IgD-negative memory B cell (primary cell): Measurements from ENCODE around the gene KCNMB2. TPM values are rescaled to one million over a fixed set of nuclear protein-coding genes. Genes with fewer than 3 reads are reported as not detected.

Experiments used
- H3K27ac Mint-ChIP-seq, 3 donors: one replicate each; pipeline ENCODE4 v1.8.0; 2020 to 2022; ENCODE audit warnings: mild to moderate bottlenecking in 3 of 3, mixed read lengths in 3 of 3, moderate library complexity in 1 of 3
- H3K27me3 Mint-ChIP-seq: one replicate; pipeline ENCODE4 v1.8.0; 2021; ENCODE audit warnings: mixed read lengths
- H3K36me3 Mint-ChIP-seq: one replicate; pipeline ENCODE4 v1.8.0; 2020; ENCODE audit warnings: mild to moderate bottlenecking, mixed read lengths
- H3K4me1 Mint-ChIP-seq, 3 donors: one replicate each; pipeline ENCODE4 v1.8.0; 2020 to 2022; ENCODE audit warnings: mixed read lengths in 3 of 3, mild to moderate bottlenecking in 1 of 3
- H3K4me3 Mint-ChIP-seq, 4 donors: one replicate each; pipeline ENCODE4 v1.8.0; 2020 to 2022; ENCODE audit warnings: mild to moderate bottlenecking in 4 of 4, mixed read lengths in 4 of 4, moderate library complexity in 3 of 4
- H3K9me3 Mint-ChIP-seq, 3 donors: one replicate each; pipeline ENCODE4 v1.8.0; 2020 to 2021; ENCODE audit warnings: mixed read lengths in 3 of 3, mild to moderate bottlenecking in 1 of 3
- polyA plus RNA-seq: library from polyadenylated mRNA; unstranded; fragments of 300-500 nt; fragmentation: Illumina TruSeq; gene quantifications from one replicate; pipeline ENCODE4 v1.2.3, GENCODE V29; 2021

Gene KCNMB2
- polyA plus RNA-seq, 1 donor from 2014 or later = not detected

DNA sequence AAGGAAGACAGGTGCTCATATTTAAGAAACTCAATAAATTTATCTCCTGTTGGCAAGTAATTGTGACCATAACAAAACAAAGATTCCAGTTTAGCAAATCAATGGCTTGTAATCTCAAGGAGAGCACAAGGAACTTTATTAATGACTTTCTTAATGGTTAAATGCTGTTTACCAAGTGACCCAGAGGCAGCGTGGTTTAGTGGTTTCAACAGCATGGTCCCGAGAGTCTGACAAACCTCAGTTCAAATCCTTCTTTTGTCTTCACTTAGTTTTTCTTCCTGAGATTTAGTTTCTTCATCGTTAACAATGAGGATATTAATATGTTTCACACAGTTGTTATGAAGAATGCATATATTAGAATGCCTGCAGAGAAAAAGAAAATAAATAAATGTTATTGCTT lies 212.6 kb downstream of the KCNMB2 start:
- Mint-ChIP-seq H3K4me1 (peaks cover 0 to 3% (median 0%) of the 10 kb centered on the region in 3 donors), H3K9me3 (peaks cover 0 to 9% (median 0%) of the 10 kb centered on the region in 3 donors), H3K27ac (no peak overlapping the region), H3K4me3 (no peak overlapping the region), H3K27me3 (no peaks in the 10 kb centered on the region), H3K36me3 (no peaks in the 10 kb centered on the region)

DNA sequence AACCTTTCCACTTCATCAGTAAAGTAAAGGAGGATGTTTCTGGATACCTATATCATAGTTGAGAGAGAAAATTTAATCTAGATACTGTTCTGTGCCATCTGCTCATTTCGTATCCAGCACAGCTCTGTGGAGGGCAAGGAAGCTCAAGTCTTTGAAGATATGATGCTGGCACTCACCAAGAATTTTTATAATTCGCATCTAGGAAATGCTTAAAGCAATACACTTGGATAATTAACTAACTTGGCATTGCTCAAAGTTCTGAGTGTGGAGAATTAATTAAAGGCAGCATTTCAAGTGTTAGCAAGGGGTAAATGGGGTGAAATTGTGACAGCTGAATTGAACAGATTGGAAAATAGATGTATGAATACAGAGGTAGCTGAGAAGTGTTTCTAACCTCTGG lies 213.2 kb downstream of the KCNMB2 start:
- Mint-ChIP-seq H3K4me1 (peaks cover 0 to 3% (median 0%) of the 10 kb centered on the region in 3 donors), H3K4me3 (no peak overlapping the region)

DNA sequence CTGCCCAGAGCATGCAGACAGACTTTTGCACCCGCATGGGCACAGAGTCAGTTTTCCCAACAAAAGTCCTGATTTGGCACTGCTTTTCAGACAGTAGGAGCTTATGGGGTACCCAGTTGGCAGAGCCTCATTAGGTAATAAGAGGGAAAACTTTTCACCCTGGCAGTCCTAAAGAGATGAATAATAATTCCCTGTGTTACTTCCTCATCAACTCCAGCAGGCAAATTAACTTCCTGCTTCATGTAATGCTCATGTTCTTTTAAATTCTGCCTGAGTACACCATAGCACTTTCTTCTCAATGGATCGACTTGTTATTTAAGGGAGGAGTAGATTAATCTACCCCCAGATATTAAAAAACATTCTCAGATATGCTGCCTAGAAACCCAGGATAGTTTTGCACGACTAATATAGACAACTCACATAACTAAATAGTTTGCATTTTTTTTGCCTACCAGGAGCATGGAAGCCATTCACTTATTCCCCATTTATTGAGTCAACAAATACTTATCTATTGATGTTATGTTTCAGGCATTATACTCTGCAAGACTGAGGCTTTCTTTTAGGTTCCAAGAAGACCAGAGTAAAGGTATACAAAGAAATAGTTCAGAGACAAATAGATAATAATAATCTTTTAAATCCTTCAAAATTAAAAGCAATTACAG lies 214.5 kb downstream of the KCNMB2 start:
- no peak overlapping the region for H3K27ac Mint-ChIP-seq
- H3K9me3 Mint-ChIP-seq = peaks cover 0 to 10% (median 4%) of the 10 kb centered on the region in 3 donors
- no peaks in the 10 kb centered on the region for H3K36me3 Mint-ChIP-seq
- peaks cover 3% of the 10 kb centered on the region for H3K27me3 Mint-ChIP-seq
- peaks cover 0 to 3% (median 0%) of the 10 kb centered on the region in 3 donors for H3K4me1 Mint-ChIP-seq
- H3K4me3 Mint-ChIP-seq = no peak overlapping the region

More for the DNA sequence above, 213.2 kb downstream of the KCNMB2 start:
- H3K36me3 Mint-ChIP-seq = no peaks in the 10 kb centered on the region
- H3K27ac Mint-ChIP-seq = no peak overlapping the region
- peaks cover 0 to 10% (median 4%) of the 10 kb centered on the region in 3 donors for H3K9me3 Mint-ChIP-seq
- peaks cover 3% of the 10 kb centered on the region for H3K27me3 Mint-ChIP-seq

DNA sequence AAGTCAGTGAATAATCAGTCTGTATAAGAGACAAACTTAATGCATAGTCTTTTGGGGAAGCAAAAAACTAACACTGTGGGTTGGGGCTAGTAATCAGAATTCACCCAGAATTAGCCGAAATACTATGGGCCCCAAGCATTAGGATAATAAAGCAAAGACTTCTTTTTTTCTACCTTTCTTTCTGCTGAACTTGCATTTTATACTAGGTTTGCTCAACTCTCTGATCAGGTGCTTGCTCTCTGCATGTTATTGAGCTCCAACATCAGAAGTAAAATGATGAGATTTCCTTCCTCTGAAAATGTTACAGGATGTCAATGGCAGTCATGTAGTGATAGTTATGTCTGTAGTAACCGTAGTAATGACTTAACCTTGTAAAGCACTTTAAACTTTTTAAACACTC lies 216.6 kb downstream of the KCNMB2 start:
- Mint-ChIP-seq H3K4me1 (peaks cover 0 to 3% (median 0%) of the 10 kb centered on the region in 3 donors), H3K27me3 (peaks cover 3% of the 10 kb centered on the region), H3K27ac (no peak overlapping the region), H3K36me3 (no peaks in the 10 kb centered on the region), H3K4me3 (no peak overlapping the region), H3K9me3 (peaks cover 0 to 4% (median 4%) of the 10 kb centered on the region in 3 donors)

DNA sequence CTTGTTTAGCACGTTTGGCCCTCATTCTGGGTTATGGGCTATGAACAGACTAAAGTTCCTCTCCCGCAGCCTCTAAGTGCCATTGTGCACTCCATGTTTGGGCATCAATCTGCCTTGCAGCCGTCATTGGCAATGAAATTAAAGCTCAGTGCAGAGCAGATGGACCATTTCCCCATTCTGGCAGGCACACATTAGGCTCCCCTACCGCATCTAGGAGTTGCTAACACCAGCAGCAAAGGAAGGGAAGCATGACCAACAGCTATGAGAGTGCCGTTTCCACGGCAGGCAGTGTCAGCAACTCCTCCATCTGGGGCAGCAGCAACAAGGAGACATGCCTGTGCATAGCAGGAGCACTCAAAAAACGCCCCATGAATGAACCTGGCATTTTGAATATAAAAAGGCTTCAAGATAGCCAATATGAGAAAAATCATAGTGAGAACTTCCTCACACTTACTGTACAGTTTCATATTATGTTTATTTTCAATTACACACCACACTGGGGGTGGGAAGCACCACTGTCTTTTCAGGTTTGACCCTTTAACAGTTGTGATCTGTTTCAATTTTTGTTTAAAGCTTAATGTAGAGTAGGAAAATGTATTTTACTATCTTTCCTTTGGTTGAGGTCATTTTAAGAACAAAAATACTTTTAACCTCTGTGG lies 218.7 kb downstream of the KCNMB2 start:
- no peak overlapping the region for H3K4me3 Mint-ChIP-seq
- peaks cover 0 to 4% (median 4%) of the 10 kb centered on the region in 3 donors for H3K9me3 Mint-ChIP-seq
- no peak overlapping the region for H3K27ac Mint-ChIP-seq
- H3K4me1 Mint-ChIP-seq = peaks cover 0 to 3% (median 0%) of the 10 kb centered on the region in 3 donors
- peaks cover 3% of the 10 kb centered on the region for H3K27me3 Mint-ChIP-seq
- H3K36me3 Mint-ChIP-seq = no peaks in the 10 kb centered on the region

DNA sequence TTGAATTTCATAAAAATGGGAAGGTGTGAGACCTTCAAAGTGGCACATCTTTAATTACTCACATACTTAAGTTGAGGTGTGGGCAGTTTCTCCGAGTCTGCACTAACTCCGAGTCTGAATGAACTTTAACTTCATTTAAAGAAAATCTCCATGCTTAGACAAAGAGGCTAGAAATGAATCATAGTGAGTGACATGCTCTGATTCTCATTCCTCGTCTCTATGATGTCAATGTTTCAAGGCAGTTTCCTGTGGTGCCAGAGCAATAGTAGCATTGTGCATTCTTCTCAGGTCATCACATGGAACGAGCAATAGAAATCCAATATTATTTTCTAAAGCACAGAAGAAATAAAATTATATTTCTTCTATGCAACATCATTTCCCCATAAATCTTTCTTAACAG lies 224.8 kb downstream of the KCNMB2 start:
- Mint-ChIP-seq H3K36me3 (no peaks in the 10 kb centered on the region), H3K4me3 (no peak overlapping the region), H3K4me1 (no peaks in the 10 kb centered on the region), H3K27me3 (no peaks in the 10 kb centered on the region), H3K27ac (no peak overlapping the region), H3K9me3 (peaks cover 0 to 3% (median 0%) of the 10 kb centered on the region in 3 donors)

DNA sequence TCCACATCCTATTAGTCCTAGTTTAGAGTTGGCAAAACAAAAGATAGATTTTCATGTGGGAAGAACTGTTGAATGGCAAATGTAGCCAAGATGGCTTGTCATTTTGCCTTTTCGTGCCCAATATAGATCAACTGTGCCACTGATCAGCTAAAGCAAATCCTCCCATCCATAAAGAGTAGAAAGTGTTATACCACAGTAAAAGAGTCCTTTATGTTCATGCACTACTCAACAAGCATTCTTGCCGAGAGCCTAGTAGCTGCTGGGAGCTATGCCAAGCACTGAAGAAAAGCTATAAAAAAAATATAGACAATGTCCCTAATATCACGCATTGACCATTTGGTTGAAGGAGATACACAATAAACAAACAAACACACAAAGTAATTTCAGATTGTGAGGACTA lies 225.2 kb downstream of the KCNMB2 start:
- Mint-ChIP-seq H3K27ac (no peak overlapping the region), H3K4me3 (no peak overlapping the region), H3K27me3 (no peaks in the 10 kb centered on the region), H3K4me1 (no peaks in the 10 kb centered on the region), H3K36me3 (no peaks in the 10 kb centered on the region), H3K9me3 (peaks cover 0 to 3% (median 0%) of the 10 kb centered on the region in 3 donors)

DNA sequence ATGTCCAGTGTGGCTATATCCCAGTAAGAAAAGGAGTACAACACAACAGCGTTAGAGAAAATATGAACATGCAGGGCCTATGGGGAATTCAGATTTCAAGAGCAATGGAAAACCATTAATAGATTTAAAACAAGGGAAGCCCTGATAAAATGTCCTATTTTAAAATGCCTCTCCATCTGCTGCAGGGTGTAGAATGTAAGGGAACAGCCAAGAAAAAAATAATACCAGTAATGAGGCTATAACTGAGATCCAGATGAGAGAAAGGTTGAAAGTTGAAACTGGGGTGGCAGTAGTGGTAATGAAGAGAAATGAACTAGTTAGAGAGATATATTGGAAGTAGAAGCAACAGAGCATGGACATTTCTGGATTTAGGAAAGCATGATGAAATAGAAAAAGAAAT lies 226.1 kb downstream of the KCNMB2 start:
- no peaks in the 10 kb centered on the region for H3K27me3 Mint-ChIP-seq
- no peaks in the 10 kb centered on the region for H3K36me3 Mint-ChIP-seq
- H3K9me3 Mint-ChIP-seq = peaks cover 0 to 3% (median 0%) of the 10 kb centered on the region in 3 donors
- no peaks in the 10 kb centered on the region for H3K4me1 Mint-ChIP-seq
- no peak overlapping the region for H3K27ac Mint-ChIP-seq
- H3K4me3 Mint-ChIP-seq = no peak overlapping the region

DNA sequence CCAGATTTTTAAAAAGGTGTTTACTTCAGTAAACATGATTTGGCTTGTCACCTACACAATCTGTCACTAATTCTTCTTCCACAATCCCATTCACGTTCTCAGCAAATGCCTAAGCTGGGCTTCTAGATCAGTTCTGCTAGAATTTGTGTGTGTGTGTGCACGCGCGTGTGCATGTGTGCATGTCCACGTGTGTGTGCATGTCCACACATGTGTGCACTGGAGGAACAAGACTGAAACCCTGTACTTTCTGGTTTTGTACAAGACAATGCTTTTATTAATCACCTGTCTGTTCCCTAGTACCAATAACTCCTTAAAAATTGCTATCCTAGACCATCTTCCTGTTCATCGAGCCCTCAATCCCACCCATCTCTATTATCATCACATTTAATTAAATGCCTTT lies 229.2 kb downstream of the KCNMB2 start:
- no peaks in the 10 kb centered on the region for H3K36me3 Mint-ChIP-seq
- no peak overlapping the region for H3K4me3 Mint-ChIP-seq
- H3K27me3 Mint-ChIP-seq = peaks cover 1% of the 10 kb centered on the region
- H3K9me3 Mint-ChIP-seq = peaks cover 0 to 3% (median 2%) of the 10 kb centered on the region in 3 donors
- no peak overlapping the region for H3K27ac Mint-ChIP-seq
- peaks cover 0 to 2% (median 1%) of the 10 kb centered on the region in 3 donors for H3K4me1 Mint-ChIP-seq

DNA sequence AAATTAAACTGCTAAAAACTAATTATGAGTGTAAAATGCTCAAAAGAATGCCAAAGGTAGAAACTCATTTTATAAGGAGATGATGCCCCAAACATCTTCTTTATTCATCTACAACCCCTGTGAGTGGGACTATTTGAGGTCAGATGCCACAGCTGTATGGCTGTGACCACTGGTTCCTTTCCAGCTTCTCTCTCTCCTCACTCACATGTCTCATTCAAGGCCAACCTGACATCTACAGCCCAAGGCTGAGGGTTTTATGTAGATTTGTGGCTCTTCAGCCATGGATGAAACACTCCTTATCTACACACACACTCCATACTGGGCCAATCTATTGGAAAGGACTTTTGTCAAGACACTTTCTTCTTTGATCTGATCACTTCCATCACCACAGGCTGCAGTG lies 231.3 kb downstream of the KCNMB2 start:
- Mint-ChIP-seq H3K27me3 (peaks cover 1% of the 10 kb centered on the region), H3K36me3 (no peaks in the 10 kb centered on the region), H3K9me3 (peaks cover 0 to 3% (median 2%) of the 10 kb centered on the region in 3 donors), H3K27ac (no peak overlapping the region), H3K4me3 (no peak overlapping the region), H3K4me1 (peaks cover 0 to 2% (median 1%) of the 10 kb centered on the region in 3 donors)

DNA sequence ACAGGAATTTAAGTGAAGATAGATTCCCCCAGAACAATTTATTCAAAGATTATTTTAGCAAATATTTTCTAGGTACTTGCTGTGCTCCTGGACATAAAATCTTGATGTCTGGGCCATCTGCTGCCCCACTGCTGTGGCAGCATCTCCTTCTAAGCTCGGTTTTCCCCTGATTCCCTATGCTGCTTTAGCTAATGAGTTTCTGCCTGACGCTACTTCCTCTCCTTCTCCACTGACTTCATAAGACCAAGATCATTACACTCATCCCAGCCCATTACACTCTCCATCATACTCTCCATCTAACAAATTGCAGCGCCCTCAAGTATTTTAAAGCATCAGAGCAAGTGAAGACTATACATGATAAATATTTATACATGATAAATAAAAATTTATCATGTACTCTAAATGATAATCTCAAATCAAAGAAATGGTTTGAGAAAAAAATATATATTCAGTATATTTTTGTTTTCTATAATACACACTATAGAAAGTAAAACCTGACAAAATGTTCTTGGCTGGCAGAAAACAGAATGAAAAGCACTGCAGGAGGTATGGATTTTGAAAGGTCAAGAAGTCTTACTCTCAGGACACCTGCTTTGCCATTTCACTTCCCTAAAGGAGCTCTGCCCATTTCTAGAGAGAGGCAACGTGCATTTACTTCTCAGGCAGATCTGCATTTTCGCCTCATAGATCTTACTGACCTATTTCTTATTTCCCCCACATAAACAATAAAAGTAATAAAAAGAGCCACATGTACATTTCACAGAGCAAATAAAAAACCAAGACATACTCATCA lies 232.0 kb downstream of the KCNMB2 start:
- Mint-ChIP-seq H3K27me3 (peaks cover 1% of the 10 kb centered on the region), H3K36me3 (no peaks in the 10 kb centered on the region), H3K9me3 (peaks cover 0 to 2% (median 0%) of the 10 kb centered on the region in 3 donors)

DNA sequence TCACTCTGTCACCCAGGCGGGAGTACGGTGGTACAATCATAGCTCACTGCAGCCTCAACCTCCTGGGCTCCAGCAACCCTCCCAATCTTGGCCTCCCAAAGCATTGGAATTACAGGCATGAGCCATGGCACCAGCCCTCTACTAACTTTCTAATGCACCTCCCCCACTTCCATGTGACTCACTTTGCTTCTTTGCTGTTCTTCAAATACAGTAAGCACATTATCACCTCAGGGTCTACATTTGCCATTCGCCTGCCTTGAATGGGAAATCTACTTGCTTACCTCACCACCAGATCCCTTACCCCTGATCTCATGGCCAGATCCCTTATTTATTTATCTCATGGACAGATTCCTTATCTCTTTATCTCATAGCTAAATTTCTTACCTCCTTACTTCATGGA lies 235.3 kb downstream of the KCNMB2 start:
- Mint-ChIP-seq H3K27me3 (peaks cover 1% of the 10 kb centered on the region), H3K4me3 (no peak overlapping the region), H3K4me1 (peaks cover 0 to 2% (median 1%) of the 10 kb centered on the region in 3 donors), H3K9me3 (peaks cover 0 to 2% (median 0%) of the 10 kb centered on the region in 3 donors), H3K36me3 (no peaks in the 10 kb centered on the region), H3K27ac (no peak overlapping the region)

More for the DNA sequence above, 232.0 kb downstream of the KCNMB2 start:
- H3K27ac Mint-ChIP-seq = no peak overlapping the region
- no peak overlapping the region for H3K4me3 Mint-ChIP-seq
- H3K4me1 Mint-ChIP-seq = peaks cover 0 to 2% (median 1%) of the 10 kb centered on the region in 3 donors

DNA sequence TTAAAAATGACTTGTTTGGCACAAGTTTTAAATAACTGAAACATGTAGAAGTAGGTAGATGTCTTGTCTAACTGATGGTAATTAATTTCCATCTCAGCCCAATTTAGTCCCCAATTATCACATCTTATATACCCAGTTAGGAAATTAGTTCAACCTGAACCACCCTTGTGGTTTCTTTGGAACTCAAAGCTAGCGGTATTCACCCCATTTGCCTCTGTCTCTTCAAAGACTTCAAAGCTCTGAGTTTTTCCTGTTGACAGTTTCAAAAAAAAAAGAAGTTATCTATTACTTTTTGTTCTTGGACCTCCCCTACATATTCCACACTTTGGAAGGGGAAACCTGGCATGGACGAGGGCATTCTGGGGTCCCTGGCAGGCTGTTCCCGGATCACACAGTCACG lies 236.5 kb downstream of the KCNMB2 start:
- H3K4me1 Mint-ChIP-seq = peaks cover 0 to 2% (median 1%) of the 10 kb centered on the region in 3 donors
- H3K27me3 Mint-ChIP-seq = peaks cover 1% of the 10 kb centered on the region
- no peak overlapping the region for H3K27ac Mint-ChIP-seq
- no peaks in the 10 kb centered on the region for H3K36me3 Mint-ChIP-seq
- H3K4me3 Mint-ChIP-seq = no peak overlapping the region
- H3K9me3 Mint-ChIP-seq = peaks cover 0 to 2% (median 0%) of the 10 kb centered on the region in 3 donors

DNA sequence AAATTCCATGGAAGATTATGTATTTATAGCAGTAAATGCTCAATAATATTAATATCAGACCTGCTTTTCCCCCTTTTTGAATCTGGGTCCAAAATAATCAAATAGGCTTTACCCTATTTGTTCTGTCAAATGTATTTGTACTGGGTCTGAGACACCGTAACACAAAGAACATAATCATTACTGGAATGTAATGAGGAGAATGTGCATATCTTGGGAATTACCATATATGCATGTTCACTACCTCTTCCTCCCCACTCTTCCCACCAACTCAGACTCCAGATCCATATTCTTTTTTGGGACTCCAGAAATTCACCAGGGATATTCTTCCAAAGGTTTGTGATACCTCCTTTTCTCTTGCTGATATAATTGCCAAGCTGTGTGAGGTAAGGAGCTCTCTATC lies 237.1 kb downstream of the KCNMB2 start:
- Mint-ChIP-seq H3K4me3 (no peak overlapping the region), H3K27ac (no peak overlapping the region), H3K27me3 (peaks cover 2% of the 10 kb centered on the region), H3K36me3 (no peaks in the 10 kb centered on the region), H3K4me1 (no peaks in the 10 kb centered on the region), H3K9me3 (peaks cover 0 to 2% (median 0%) of the 10 kb centered on the region in 3 donors)
